GM12875 (cell line): ENCODE data around the gene CDHR4.

Source experiments
- H3K4me3 ChIP-seq: one replicate; pipeline ENCODE4 v1.5.1; 2011; ENCODE audit warnings: low read depth, low read length, control low read depth
- TF ChIP-seq, protein P1 (sequence below): IDR thresholded peaks from 2 replicates; pipeline ENCODE4 v1.5.1; 2011; ENCODE audit warnings: low read depth, mild to moderate bottlenecking, control low read depth, inconsistent platforms, low read length, moderate library complexity, borderline replicate concordance; ENCODE audit not compliant: insufficient read depth

The CDHR4 gene

DNA sequence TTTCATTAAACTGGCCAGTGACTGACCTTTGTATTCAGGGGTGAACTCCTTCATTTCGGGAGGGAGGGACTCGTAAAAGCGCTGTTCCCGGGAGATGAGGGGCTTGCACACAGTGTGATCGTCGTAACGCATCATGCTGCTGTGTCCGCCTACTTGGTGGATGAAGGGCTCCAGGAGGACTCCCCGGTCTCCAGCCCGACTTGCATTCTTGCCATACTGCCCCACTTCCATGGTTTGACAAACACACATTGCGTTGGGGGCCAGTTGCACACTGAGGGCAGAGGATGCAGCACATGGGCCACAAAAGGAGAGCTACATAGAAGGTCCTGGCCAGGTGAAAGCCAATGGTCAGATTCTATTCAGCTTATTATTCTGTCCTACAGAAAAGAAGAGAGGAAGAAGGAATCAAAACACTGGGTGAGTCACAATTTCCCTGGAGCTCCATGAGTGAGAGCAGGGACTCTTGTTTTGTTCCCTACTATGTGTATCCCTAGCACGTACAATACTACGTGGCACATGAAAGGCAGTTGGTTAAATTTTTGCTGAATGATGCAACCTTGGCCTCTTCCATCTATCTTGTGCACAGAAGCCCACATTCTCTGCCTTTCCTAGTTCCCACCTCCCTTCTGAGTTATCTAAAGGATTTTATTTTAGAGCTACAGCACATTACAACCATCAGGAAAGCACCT, 51.7 kb downstream of the CDHR4 start:
- TF ChIP-seq, protein P1, sequence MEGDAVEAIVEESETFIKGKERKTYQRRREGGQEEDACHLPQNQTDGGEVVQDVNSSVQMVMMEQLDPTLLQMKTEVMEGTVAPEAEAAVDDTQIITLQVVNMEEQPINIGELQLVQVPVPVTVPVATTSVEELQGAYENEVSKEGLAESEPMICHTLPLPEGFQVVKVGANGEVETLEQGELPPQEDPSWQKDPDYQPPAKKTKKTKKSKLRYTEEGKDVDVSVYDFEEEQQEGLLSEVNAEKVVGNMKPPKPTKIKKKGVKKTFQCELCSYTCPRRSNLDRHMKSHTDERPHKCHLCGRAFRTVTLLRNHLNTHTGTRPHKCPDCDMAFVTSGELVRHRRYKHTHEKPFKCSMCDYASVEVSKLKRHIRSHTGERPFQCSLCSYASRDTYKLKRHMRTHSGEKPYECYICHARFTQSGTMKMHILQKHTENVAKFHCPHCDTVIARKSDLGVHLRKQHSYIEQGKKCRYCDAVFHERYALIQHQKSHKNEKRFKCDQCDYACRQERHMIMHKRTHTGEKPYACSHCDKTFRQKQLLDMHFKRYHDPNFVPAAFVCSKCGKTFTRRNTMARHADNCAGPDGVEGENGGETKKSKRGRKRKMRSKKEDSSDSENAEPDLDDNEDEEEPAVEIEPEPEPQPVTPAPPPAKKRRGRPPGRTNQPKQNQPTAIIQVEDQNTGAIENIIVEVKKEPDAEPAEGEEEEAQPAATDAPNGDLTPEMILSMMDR, result no peak
- H3K4me3 ChIP-seq, result no peak overlapping the region

DNA sequence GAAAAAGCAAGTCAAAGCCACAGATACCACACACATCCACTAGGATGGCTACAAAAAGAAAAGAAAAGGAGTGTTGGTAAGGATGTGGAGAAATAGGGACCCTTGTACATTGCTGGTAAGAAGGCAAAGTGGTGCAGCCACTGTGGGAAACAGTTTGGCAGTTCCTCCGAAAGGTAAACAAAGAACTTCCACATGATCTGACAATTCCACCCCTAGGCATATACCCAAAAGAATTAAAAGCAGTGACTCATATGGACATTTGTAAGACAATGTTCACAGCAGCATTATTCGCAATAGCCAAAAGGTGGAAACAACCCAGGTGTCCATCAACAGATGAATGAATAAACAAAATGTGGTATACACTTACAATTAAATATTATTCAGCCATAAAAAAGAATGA, 53.7 kb downstream of the CDHR4 start:
- H3K4me3 ChIP-seq, result no peak overlapping the region
- TF ChIP-seq, protein P1, result no peak
